Panc1 (cell line): ENCODE measurements around the gene ZFP57. TPM values are rescaled to one million over a fixed set of nuclear protein-coding genes. Genes with fewer than 3 reads are reported as not detected.

Source experiments
- ATAC-seq: fragments of 200-7000 bp; cut with Tn5 transposase; 2 replicates; pipeline ENCODE4 v1.9.1; 2020; ENCODE audit warnings: mild to moderate bottlenecking, moderate library complexity
- BruUV-seq: library from RNA; stranded (reverse); fragments of 400-500 nt; replicated peaks from 2 replicates; lab custom pipeline; 2021; lab: Mats Ljungman, UMichigan
- CTCF ChIA-PET: fragments of 300-600 bp; sonication (Branson Sonifier 250); formaldehyde crosslinking; loops from one replicate; lab custom pipeline; 2022; ENCODE audit warnings: antibody characterized with exemption; lab: Charles Lee
- POLR2A ChIA-PET: fragments of 300-600 bp; sonication (Branson Sonifier 250); formaldehyde crosslinking; loops from one replicate; lab custom pipeline; 2022; ENCODE audit warnings: antibody characterized with exemption; lab: Charles Lee
- DNase-seq: peaks from one replicate; pipeline ENCODE4 v3.0.0-alpha.2; 2010; ENCODE audit warnings: low read depth, low spot score
- H3K27ac ChIP-seq: 2 replicates; pipeline ENCODE4 v1.5.1; 2011; ENCODE audit warnings: mild to moderate bottlenecking, low read length, inconsistent platforms
- H3K27me3 ChIP-seq: fragments of 200-500 bp; sonication (Bioruptor generic); 2 replicates; pipeline ENCODE4 v1.6.0; 2014; ENCODE audit warnings: low read length, inconsistent platforms; ENCODE audit not compliant: control insufficient read depth, insufficient read depth
- H3K36me3 ChIP-seq: fragments of 200-500 bp; sonication (Bioruptor generic); 2 replicates; pipeline ENCODE4 v1.5.1; 2014; ENCODE audit warnings: inconsistent platforms, mild to moderate bottlenecking, low read length, moderate library complexity; ENCODE audit not compliant: control insufficient read depth, insufficient read depth
- H3K4me1 ChIP-seq: 2 replicates; pipeline ENCODE4 v1.5.1; 2011; ENCODE audit warnings: inconsistent platforms, mild to moderate bottlenecking, low read length, moderate library complexity; ENCODE audit not compliant: control insufficient read depth, insufficient read depth
- H3K4me3 ChIP-seq, 2 experiments: 2 replicates each; pipeline ENCODE4 v1.5.1; 2011 to 2012; ENCODE audit warnings: low read depth in 2 of 2, low read length in 2 of 2, mild to moderate bottlenecking in 2 of 2, inconsistent platforms in 1 of 2, moderate library complexity in 1 of 2
- H3K9me3 ChIP-seq: fragments of 200-500 bp; sonication (Bioruptor generic); 2 replicates; pipeline ENCODE4 v1.5.1; 2014; ENCODE audit warnings: low read depth, mild to moderate bottlenecking, inconsistent platforms, low read length, moderate library complexity; ENCODE audit not compliant: control insufficient read depth, insufficient read depth
- POLR2AphosphoS5 ChIP-seq: IDR thresholded peaks from 2 replicates; pipeline ENCODE4 v1.6.1; 2012; ENCODE audit warnings: mild to moderate bottlenecking, low read depth, low read length, moderate library complexity
- SIN3A ChIP-seq: IDR thresholded peaks from 2 replicates; pipeline ENCODE4 v1.6.1; 2012; ENCODE audit warnings: low read depth, mild to moderate bottlenecking, low read length, moderate library complexity, borderline replicate concordance; ENCODE audit not compliant: insufficient read depth
- TCF7L2 ChIP-seq: IDR thresholded peaks from 2 replicates; pipeline ENCODE4 v1.6.1; 2011; ENCODE audit warnings: mild to moderate bottlenecking, low read depth, low read length, inconsistent platforms
- in situ Hi-C: cut with HindIII; loops from 2 replicates; pipeline ENCODE4 v1.10.0; 2016; ENCODE audit warnings: low sequenced_read_pairs, low pct_unique_long_range_greater_than_20kb
- intact Hi-C: fragments of 100-400 bp; cut with micrococcal nuclease; formaldehyde crosslinking; loops from one replicate; pipeline ENCODE4 v1.10.0; 2022; ENCODE audit not compliant: unreplicated experiment
- total RNA-seq: library from RNA; stranded (reverse); gene quantifications from one replicate; pipeline ENCODE4 v1.2.1, GENCODE V29; 2021; ENCODE audit not compliant: unreplicated experiment
- TF ChIP-seq, protein P1 (sequence below): fragments of 450-650 bp; IDR thresholded peaks from 2 replicates; pipeline ENCODE4 v1.5.1; 2017; ENCODE audit warnings: mild to moderate bottlenecking
- TF ChIP-seq, protein P2 (sequence below), 2 experiments: IDR thresholded peaks; 2 replicates each; pipeline ENCODE4 v1.6.1; 2011 to 2012; ENCODE audit warnings: low read depth in 2 of 2, control low read depth in 1 of 2, low read length in 1 of 2, mild to moderate bottlenecking in 1 of 2, moderate library complexity in 1 of 2; ENCODE audit not compliant: insufficient read depth in 1 of 2

The ZFP57 gene
- total RNA-seq, 1 experiment from 2014 or later = not detected

DNA sequence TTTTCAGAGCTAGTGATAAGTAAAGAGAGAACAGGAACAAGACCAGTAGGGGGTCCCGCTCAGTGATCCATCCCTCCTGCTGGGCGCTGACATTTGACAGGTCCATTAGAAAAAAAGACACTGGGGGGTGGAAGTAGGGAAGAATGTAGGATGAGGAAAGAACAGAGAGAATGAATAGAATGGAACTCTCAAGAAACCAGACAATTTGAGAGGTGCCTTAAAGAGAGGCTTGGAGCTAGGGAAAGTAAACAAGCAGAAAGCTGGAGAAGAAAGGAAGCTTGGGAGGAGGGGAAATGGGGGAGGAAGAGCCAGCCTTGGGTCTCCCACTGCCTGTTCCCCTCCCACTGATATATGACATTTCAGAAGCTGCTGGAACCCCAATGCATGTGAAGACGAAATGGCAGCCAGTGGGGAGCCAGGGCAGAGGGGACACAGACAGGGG, 56.4 kb downstream of the ZFP57 start:
- TF ChIP-seq, protein P1, sequence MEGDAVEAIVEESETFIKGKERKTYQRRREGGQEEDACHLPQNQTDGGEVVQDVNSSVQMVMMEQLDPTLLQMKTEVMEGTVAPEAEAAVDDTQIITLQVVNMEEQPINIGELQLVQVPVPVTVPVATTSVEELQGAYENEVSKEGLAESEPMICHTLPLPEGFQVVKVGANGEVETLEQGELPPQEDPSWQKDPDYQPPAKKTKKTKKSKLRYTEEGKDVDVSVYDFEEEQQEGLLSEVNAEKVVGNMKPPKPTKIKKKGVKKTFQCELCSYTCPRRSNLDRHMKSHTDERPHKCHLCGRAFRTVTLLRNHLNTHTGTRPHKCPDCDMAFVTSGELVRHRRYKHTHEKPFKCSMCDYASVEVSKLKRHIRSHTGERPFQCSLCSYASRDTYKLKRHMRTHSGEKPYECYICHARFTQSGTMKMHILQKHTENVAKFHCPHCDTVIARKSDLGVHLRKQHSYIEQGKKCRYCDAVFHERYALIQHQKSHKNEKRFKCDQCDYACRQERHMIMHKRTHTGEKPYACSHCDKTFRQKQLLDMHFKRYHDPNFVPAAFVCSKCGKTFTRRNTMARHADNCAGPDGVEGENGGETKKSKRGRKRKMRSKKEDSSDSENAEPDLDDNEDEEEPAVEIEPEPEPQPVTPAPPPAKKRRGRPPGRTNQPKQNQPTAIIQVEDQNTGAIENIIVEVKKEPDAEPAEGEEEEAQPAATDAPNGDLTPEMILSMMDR = no peak
- TF ChIP-seq, protein P2, sequence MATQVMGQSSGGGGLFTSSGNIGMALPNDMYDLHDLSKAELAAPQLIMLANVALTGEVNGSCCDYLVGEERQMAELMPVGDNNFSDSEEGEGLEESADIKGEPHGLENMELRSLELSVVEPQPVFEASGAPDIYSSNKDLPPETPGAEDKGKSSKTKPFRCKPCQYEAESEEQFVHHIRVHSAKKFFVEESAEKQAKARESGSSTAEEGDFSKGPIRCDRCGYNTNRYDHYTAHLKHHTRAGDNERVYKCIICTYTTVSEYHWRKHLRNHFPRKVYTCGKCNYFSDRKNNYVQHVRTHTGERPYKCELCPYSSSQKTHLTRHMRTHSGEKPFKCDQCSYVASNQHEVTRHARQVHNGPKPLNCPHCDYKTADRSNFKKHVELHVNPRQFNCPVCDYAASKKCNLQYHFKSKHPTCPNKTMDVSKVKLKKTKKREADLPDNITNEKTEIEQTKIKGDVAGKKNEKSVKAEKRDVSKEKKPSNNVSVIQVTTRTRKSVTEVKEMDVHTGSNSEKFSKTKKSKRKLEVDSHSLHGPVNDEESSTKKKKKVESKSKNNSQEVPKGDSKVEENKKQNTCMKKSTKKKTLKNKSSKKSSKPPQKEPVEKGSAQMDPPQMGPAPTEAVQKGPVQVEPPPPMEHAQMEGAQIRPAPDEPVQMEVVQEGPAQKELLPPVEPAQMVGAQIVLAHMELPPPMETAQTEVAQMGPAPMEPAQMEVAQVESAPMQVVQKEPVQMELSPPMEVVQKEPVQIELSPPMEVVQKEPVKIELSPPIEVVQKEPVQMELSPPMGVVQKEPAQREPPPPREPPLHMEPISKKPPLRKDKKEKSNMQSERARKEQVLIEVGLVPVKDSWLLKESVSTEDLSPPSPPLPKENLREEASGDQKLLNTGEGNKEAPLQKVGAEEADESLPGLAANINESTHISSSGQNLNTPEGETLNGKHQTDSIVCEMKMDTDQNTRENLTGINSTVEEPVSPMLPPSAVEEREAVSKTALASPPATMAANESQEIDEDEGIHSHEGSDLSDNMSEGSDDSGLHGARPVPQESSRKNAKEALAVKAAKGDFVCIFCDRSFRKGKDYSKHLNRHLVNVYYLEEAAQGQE (IDR thresholded peaks at IDR 0.05; ENCODE audit: insufficient read depth in 1 of 2, low read depth in 2 of 2, low read length in 1 of 2) = no peak
- TF ChIP-seq SIN3A (no peak), POLR2AphosphoS5 (no peak), TCF7L2 (no peak)
- no peaks in the 10 kb centered on the region for H3K9me3 ChIP-seq
- no peak for ATAC-seq
- H3K4me3 ChIP-seq = no peak overlapping the region
- no peaks in the 10 kb centered on the region for H3K4me1 ChIP-seq
- no peaks in the 10 kb centered on the region for H3K36me3 ChIP-seq
- H3K27ac ChIP-seq = no peak overlapping the region
- ChIA-PET CTCF (no interaction called here), POLR2A (interaction anchor here (0.6 kb wide), 1 partner anchor 28 kb away, joined by 3 read pairs; no protein-coding TSS in a partner anchor)
- in situ Hi-C loops = no loop called here
- peaks cover 6% of the 10 kb centered on the region; the same call in 1 of the 2 replicates for H3K27me3 ChIP-seq
- no peak for DNase-seq
- BruUV-seq = no TSS peak
- intact Hi-C loops = no loop called here

Other genes starting within 250 kb of the ZFP57 start
- not detected for gene OR10C1, start 241.8 kb downstream of the ZFP57 start, total RNA-seq
- not detected for gene OR11A1, start 224.1 kb downstream of the ZFP57 start, total RNA-seq
- gene OR2H1, start 224.0 kb downstream of the ZFP57 start, total RNA-seq = not detected
- not detected for gene MAS1L, start 193.2 kb downstream of the ZFP57 start, total RNA-seq
- gene UBD, start 121.4 kb downstream of the ZFP57 start, total RNA-seq = 0.54 TPM
- gene OR2H2, start 96.0 kb downstream of the ZFP57 start, total RNA-seq = not detected
- gene GABBR1, start 48.0 kb downstream of the ZFP57 start, total RNA-seq = 11.9 TPM
- gene MOG, start 24.1 kb downstream of the ZFP57 start, total RNA-seq = not detected
- 7.5 TPM for gene HLA-F, start 42.3 kb upstream of the ZFP57 start, total RNA-seq
- 0.62 TPM for gene HLA-G, start 146.7 kb upstream of the ZFP57 start, total RNA-seq